K562 (cell line): Measurements from ENCODE around the gene PHTF1. TPM values are rescaled to one million over a fixed set of nuclear protein-coding genes. Genes with fewer than 3 reads are reported as not detected.

ENCODE experiments used
- CXXC5 ChIP-seq: fragments of 250-450 bp; sonication (Bioruptor Pico); IDR thresholded peaks from 2 replicates; pipeline ENCODE4 v1.8.0; 2022; ENCODE audit warnings: inconsistent platforms, mild to moderate bottlenecking, moderate library complexity
- EGR1 ChIP-seq: fragments of 450-650 bp; conservative IDR thresholded peaks from 2 replicates; pipeline ENCODE4 v1.6.1; 2017; ENCODE audit warnings: mild to moderate bottlenecking
- ETV6 ChIP-seq, 3 experiments: fragments of 150-350 bp in 1 of 3; sonication (generic) in 1 of 3; formaldehyde crosslinking in 1 of 3; IDR thresholded peaks; 2 replicates each; pipeline versions ENCODE4 v1.6.1 to v1.8.0; 2014 to 2022; ENCODE audit warnings: borderline replicate concordance in 2 of 3, low read depth in 2 of 3, antibody characterized with exemption in 1 of 3, low read length in 1 of 3, mild to moderate bottlenecking in 1 of 3, missing genetic modification reagents in 1 of 3
- FOXP1 ChIP-seq: sonication (generic); formaldehyde crosslinking; IDR thresholded peaks from 2 replicates; pipeline ENCODE4 v1.8.0; 2022; ENCODE audit warnings: mild to moderate bottlenecking, missing genetic modification reagents
- HDAC2 ChIP-seq: fragments of 450-650 bp; IDR thresholded peaks from 2 replicates; pipeline ENCODE4 v1.6.1; 2016; ENCODE audit warnings: mild to moderate bottlenecking
- KDM2B ChIP-seq: fragments of 250-450 bp; sonication (Bioruptor Pico); IDR thresholded peaks from 2 replicates; pipeline ENCODE4 v1.8.0; 2021; ENCODE audit warnings: mild to moderate bottlenecking, moderate library complexity
- NFATC3 ChIP-seq: fragments of 450-650 bp; IDR thresholded peaks from 2 replicates; pipeline ENCODE4 v1.6.1; 2017; ENCODE audit warnings: mild to moderate bottlenecking
- PKNOX1 ChIP-seq: fragments of 450-650 bp; IDR thresholded peaks from 2 replicates; pipeline ENCODE4 v1.6.1; 2016
- SMARCB1 ChIP-seq: IDR thresholded peaks from 2 replicates; pipeline ENCODE4 v1.6.1; 2011; ENCODE audit warnings: improper control_type of control experiment, low read depth; ENCODE audit not compliant: insufficient read length
- SRSF3 ChIP-seq: fragments of 200-400 bp; formaldehyde crosslinking; IDR thresholded peaks from 2 replicates; pipeline ENCODE4 v1.6.1; 2016; ENCODE audit warnings: mild to moderate bottlenecking, low read length, moderate library complexity; ENCODE audit not compliant: insufficient read depth
- ZBTB5 ChIP-seq: fragments of 450-650 bp; IDR thresholded peaks from 2 replicates; pipeline ENCODE4 v1.6.1; 2017; ENCODE audit warnings: antibody characterized with exemption
- ZNF146 ChIP-seq: IDR thresholded peaks from one replicate; pipeline ENCODE4 v1.6.1; 2018; ENCODE audit warnings: missing compliant biosample characterization; ENCODE audit not compliant: unreplicated experiment
- ZNF184 ChIP-seq: sonication (generic); formaldehyde crosslinking; IDR thresholded peaks from 2 replicates; pipeline ENCODE4 v1.5.0; 2020; ENCODE audit warnings: missing genetic modification reagents
- ZNF263 ChIP-seq: sonication (generic); formaldehyde crosslinking; IDR thresholded peaks from 2 replicates; pipeline ENCODE4 v1.8.0; 2022; ENCODE audit warnings: mild to moderate bottlenecking, missing genetic modification reagents, borderline replicate concordance
- ZNF384 ChIP-seq: IDR thresholded peaks from 2 replicates; pipeline ENCODE4 v1.6.1; 2012; ENCODE audit warnings: low read depth, low read length, improper control_type of control experiment
- ZNF41 ChIP-seq: fragments of 250-450 bp; sonication (Bioruptor Pico); conservative IDR thresholded peaks from 2 replicates; pipeline ENCODE4 v1.4.0; 2020; ENCODE audit warnings: mild to moderate bottlenecking
- ZNF561 ChIP-seq: fragments of 450-650 bp; formaldehyde crosslinking; conservative IDR thresholded peaks from 2 replicates; pipeline ENCODE4 v1.4.0; 2020; ENCODE audit warnings: mild to moderate bottlenecking, moderate library complexity
- polyA plus RNA-seq, 8 experiments: library from polyadenylated mRNA; depleted of rRNA in 4 of 8; stranded (reverse) in 5 of 8; unstranded in 3 of 8; fragments of >200 nt; fragmentation: Nextera tagmentation in 2 of 8; fragmentation: Illumina TruSeq in 1 of 8; extraction: Ambion mirVana in 2 of 8; extraction: Trizol in 1 of 8; gene quantifications; 2 replicates each; pipeline versions ENCODE4 v1.2.1 to v1.2.3, GENCODE V29; 2011 to 2014; ENCODE audit warnings: inconsistent platforms in 1 of 8, missing spikeins in 1 of 8
- total RNA-seq, 7 experiments: library from RNA; depleted of rRNA in 6 of 7; stranded (reverse); fragments of >200 nt in 6 of 7; fragmentation: Illumina TruSeq in 2 of 7; extraction: Trizol in 2 of 7; gene quantifications; 2 replicates each; pipeline versions ENCODE4 v1.2.1 to v1.2.3, GENCODE V29; 2011 to 2021; ENCODE audit warnings: low replicate concordance in 1 of 7
- TF ChIP-seq, protein P1 (sequence below): sonication (generic); formaldehyde crosslinking; IDR thresholded peaks from 2 replicates; pipeline ENCODE4 v1.8.1; 2023; ENCODE audit warnings: missing genetic modification reagents, mild to moderate bottlenecking, borderline replicate concordance
- TF ChIP-seq, protein P2 (sequence below): fragments of 450-650 bp; IDR thresholded peaks from 2 replicates; pipeline ENCODE4 v1.6.1; 2017; ENCODE audit warnings: mild to moderate bottlenecking, moderate library complexity

The PHTF1 gene
- total and polyA plus RNA-seq, 9 of the 15 experiments (the other 6 are each of a cell fraction or from before 2014, with no cell fraction given) = 8.4 to 36.2 (median 23.0) TPM

- TF ChIP-seq, protein P1, sequence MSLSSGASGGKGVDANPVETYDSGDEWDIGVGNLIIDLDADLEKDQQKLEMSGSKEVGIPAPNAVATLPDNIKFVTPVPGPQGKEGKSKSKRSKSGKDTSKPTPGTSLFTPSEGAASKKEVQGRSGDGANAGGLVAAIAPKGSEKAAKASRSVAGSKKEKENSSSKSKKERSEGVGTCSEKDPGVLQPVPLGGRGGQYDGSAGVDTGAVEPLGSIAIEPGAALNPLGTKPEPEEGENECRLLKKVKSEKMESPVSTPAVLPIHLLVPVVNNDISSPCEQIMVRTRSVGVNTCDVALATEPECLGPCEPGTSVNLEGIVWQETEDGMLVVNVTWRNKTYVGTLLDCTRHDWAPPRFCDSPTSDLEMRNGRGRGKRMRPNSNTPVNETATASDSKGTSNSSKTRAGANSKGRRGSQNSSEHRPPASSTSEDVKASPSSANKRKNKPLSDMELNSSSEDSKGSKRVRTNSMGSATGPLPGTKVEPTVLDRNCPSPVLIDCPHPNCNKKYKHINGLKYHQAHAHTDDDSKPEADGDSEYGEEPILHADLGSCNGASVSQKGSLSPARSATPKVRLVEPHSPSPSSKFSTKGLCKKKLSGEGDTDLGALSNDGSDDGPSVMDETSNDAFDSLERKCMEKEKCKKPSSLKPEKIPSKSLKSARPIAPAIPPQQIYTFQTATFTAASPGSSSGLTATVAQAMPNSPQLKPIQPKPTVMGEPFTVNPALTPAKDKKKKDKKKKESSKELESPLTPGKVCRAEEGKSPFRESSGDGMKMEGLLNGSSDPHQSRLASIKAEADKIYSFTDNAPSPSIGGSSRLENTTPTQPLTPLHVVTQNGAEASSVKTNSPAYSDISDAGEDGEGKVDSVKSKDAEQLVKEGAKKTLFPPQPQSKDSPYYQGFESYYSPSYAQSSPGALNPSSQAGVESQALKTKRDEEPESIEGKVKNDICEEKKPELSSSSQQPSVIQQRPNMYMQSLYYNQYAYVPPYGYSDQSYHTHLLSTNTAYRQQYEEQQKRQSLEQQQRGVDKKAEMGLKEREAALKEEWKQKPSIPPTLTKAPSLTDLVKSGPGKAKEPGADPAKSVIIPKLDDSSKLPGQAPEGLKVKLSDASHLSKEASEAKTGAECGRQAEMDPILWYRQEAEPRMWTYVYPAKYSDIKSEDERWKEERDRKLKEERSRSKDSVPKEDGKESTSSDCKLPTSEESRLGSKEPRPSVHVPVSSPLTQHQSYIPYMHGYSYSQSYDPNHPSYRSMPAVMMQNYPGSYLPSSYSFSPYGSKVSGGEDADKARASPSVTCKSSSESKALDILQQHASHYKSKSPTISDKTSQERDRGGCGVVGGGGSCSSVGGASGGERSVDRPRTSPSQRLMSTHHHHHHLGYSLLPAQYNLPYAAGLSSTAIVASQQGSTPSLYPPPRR (CRISPR knock-in tag) = no peak
- TF ChIP-seq ZNF561 (CRISPR knock-in tag) (no peak), SMARCB1 (no peak), ZNF263 (no peak), ZNF41 (CRISPR knock-in tag) (no peak), SRSF3 (no peak), CXXC5 (CRISPR knock-in tag) (no peak), HDAC2 (0 out of 2 replicates have a peak, but pooled peaks have one; percentile 55), EGR1 (peak; percentile 63), ZNF184 (CRISPR knock-in tag) (no peak), ETV6 (IDR thresholded peaks at IDR 0.05; ENCODE audit: borderline replicate concordance in 1 of 2, low read depth in 2 of 2, low read length in 1 of 2) (no peak), ETV6 (CRISPR knock-in tag; IDR thresholded peaks at IDR 0.05; ENCODE audit: borderline replicate concordance) (no peak), FOXP1 (CRISPR knock-in tag) (no peak), PKNOX1 (peak; percentile 93), NFATC3 (no peak), ZNF146 (CRISPR knock-in tag) (no peak), KDM2B (CRISPR knock-in tag) (no peak), ZNF384 (peak; percentile 71), ZBTB5 (no peak)
- TF ChIP-seq, protein P2, sequence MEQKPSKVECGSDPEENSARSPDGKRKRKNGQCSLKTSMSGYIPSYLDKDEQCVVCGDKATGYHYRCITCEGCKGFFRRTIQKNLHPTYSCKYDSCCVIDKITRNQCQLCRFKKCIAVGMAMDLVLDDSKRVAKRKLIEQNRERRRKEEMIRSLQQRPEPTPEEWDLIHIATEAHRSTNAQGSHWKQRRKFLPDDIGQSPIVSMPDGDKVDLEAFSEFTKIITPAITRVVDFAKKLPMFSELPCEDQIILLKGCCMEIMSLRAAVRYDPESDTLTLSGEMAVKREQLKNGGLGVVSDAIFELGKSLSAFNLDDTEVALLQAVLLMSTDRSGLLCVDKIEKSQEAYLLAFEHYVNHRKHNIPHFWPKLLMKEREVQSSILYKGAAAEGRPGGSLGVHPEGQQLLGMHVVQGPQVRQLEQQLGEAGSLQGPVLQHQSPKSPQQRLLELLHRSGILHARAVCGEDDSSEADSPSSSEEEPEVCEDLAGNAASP = no peak
Measured at GRCh38 chr1:113681596-113682337, 77.5 kb downstream of the PHTF1 start (continued).
